Loucy (cell line): Measurements from ENCODE around the gene SND1.

ENCODE experiments used
- CTCF ChIP-seq: fragments of 200-600 bp; sonication (generic); conservative IDR thresholded peaks from 2 replicates; pipeline ENCODE4 v1.5.1; 2014; ENCODE audit warnings: mild to moderate bottlenecking, antibody characterized with exemption, low read length
- EZH2phosphoT487 ChIP-seq: fragments of 200-600 bp; IDR thresholded peaks from 2 replicates; pipeline ENCODE4 v1.6.1; 2018; ENCODE audit warnings: antibody characterized with exemption, mild to moderate bottlenecking, moderate library complexity, borderline replicate concordance

GRCh38 chr7:127733986-127734385 is 82.0 kb downstream of the SND1 start:
- TF ChIP-seq CTCF (no peak), EZH2phosphoT487 (no peak)
